Upper lobe of left lung (tissue), 6 donors: ENCODE results near the gene TEX54. TPM values are rescaled to one million over a fixed set of nuclear protein-coding genes. Genes with fewer than 3 reads are reported as not detected.

Experiments
- ATAC-seq, 2 donors: fragments of 200-7000 bp; cut with Tn5 transposase; one replicate each; pipeline ENCODE4 v1.9.1; 2022; ENCODE audit warnings: mild to moderate bottlenecking in 2 of 2, moderate library complexity in 2 of 2; ENCODE audit not compliant: low FRiP score in 2 of 2
- DNase-seq, 2 donors: peaks; one replicate each; pipeline ENCODE4 v3.0.0-alpha.2; 2019 to 2020
- H3K27ac ChIP-seq, 4 donors: fragments of 200-600 bp; sonication (generic); one replicate each; pipeline ENCODE4 v1.5.1; 2016 to 2019
- H3K27me3 ChIP-seq, 4 donors: fragments of 200-600 bp; sonication (generic); one replicate each; pipeline ENCODE4 v1.5.1; 2017 to 2019
- H3K36me3 ChIP-seq, 4 donors: fragments of 200-600 bp; sonication (generic); one replicate each; pipeline ENCODE4 v1.5.1; 2016 to 2019
- H3K4me1 ChIP-seq, 4 donors: fragments of 200-600 bp; sonication (generic); one replicate each; pipeline ENCODE4 v1.5.1; 2018 to 2019
- H3K4me3 ChIP-seq, 4 donors: fragments of 200-600 bp; sonication (generic); one replicate each; pipeline ENCODE4 v1.5.1; 2017 to 2019; ENCODE audit warnings: mild to moderate bottlenecking in 2 of 4, moderate library complexity in 1 of 4
- H3K9me3 ChIP-seq, 4 donors: fragments of 200-600 bp; sonication (generic); one replicate each; pipeline ENCODE4 v1.5.1; 2018 to 2019
- CTCF ChIP-seq, 6 experiments: fragments of 450-650 bp in 4 of 6; fragments of 200-600 bp in 2 of 6; sonication (generic) in 2 of 6; IDR thresholded peaks; one replicate each; pipeline ENCODE4 v1.5.1; 2016 to 2019; ENCODE audit warnings: antibody characterized with exemption in 6 of 6
- EP300 ChIP-seq, 4 donors: sonication (generic); formaldehyde crosslinking; IDR thresholded peaks; one replicate each; pipeline ENCODE4 v1.5.1; 2017; ENCODE audit warnings: antibody characterized with exemption in 4 of 4, control low read depth in 2 of 4
- POLR2A ChIP-seq, 4 donors: fragments of 450-650 bp; IDR thresholded peaks; one replicate each; pipeline ENCODE4 v1.5.1; 2016 to 2017; ENCODE audit warnings: antibody characterized with exemption in 4 of 4, mild to moderate bottlenecking in 2 of 4
- POLR2AphosphoS5 ChIP-seq, 2 donors: sonication (generic); formaldehyde crosslinking; IDR thresholded peaks; one replicate each; pipeline ENCODE4 v1.5.1; 2017; ENCODE audit warnings: antibody characterized with exemption in 2 of 2
- WGBS, 2 donors: methylation state at CpG; one replicate each; pipeline ENCODE4 v1.1.5; 2017 to 2018; 5-methylcytosine and 5-hydroxymethylcytosine counted together
- small RNA-seq, 4 donors: library from RNA; depleted of rRNA; stranded (forward); fragments of <200 nt; gene quantifications; one replicate each; pipeline ENCODE3, GENCODE V24; 2016
- total RNA-seq, 6 donors: library from RNA; depleted of rRNA in 4 of 6; stranded (reverse); fragments of >200 nt in 4 of 6; gene quantifications; one replicate each; pipeline versions ENCODE4 v1.1.0 to v1.2.1, GENCODE V29; 2016 to 2021
- donor health status: DM: no; HTN: no; CAD: no; lungs with moderate emphysema.
- donor health status: DM: no; HTN: yes; CAD: no; lungs with severe emphysema.

The TEX54 gene
- total RNA-seq, 6 donors from 2014 or later, result not detected

DNA sequence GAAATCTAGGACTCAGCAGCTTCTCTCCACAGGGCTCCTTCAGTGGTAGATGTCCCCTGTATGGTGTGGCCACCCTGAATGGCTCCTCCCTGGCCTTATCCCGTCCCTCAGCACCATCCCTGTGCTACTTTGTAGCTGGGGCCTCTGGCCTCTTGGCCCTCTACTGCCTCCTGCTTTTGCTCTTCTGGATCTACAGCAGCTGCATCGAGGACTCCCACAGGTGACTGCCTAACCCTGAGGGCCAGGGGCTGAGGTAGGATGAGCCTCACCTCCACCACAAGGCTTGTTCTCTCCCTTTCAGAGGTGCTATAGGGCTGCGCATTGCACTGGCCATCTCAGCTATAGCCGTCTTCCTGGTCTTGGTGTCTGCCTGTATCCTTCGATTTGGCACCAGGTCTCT is 43.6 kb downstream of the TEX54 start:
- no peaks in the 10 kb centered on the region for H3K27me3 ChIP-seq
- TF ChIP-seq POLR2A (IDR thresholded peaks at IDR 0.05) (no peak), POLR2AphosphoS5 (IDR thresholded peaks at IDR 0.05) (no peak), CTCF (IDR thresholded peaks at IDR 0.05) (no peak), EP300 (IDR thresholded peaks at IDR 0.05) (no peak)
- H3K9me3 ChIP-seq, result no peaks in the 10 kb centered on the region
- peaks cover 3 to 45% (median 19%) of the 10 kb centered on the region in 4 donors for H3K36me3 ChIP-seq
- H3K27ac ChIP-seq, result peak overlapping the region in 2 of 4 donors; percentile 36 to 60
- 80 to 82% methylated on average over 5 of the region's 5 CpGs for WGBS, 2 donors
- no peak for DNase-seq
- H3K4me3 ChIP-seq, result no peak overlapping the region
- no peak for ATAC-seq
- H3K4me1 ChIP-seq, result peaks cover 43 to 67% (median 46%) of the 10 kb centered on the region in 4 donors

DNA sequence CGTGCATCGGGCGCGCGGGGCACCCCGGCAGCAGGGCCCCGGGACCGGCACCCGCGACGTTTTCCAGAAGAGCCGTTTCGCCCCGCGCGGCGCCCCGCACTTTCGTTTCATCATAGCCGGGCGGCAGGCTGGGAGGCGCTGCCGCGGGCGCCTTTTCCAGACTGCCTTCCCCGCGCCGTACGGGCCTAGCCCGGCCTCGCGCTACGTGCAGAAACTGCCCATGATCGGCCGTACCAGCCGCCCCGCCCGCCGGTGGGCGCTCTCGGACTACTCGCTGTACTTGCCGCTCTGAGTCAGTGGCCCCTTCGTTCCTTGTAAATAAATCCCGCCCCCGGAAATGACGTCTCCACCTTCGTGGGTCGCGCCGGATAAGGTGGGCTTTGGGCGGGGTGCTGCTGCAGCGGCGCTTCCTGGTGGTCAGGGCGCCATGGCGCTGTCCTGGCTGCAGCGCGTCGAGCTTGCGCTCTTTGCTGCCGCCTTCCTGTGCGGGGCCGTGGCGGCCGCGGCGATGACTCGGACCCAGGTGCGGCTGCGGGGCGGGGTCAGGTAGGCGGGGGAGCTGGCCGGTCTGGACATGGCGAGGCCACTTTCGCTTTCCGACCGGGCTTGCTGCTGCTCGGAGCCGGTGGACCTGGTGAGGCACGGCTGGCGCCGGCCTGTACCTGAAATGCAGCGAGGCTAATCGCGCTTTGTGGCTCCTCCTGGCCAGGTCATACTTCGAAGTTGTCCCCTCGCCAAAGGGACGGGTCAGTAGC is 45.5 kb downstream of the TEX54 start, which contains the start of gene TMEM179B:
TMEM179B (plus strand) TSS at position 398 of the 755 bp plus-strand sequence; CDS start at position 428, 30 bp downstream.
- peaks cover 36 to 54% (median 40%) of the 10 kb centered on the region in 4 donors for H3K4me1 ChIP-seq
- DNase-seq (peak; percentile 98 to 100), ATAC-seq (peak; percentile 92 to 95)
- 0 to 3% methylated on average over 3 to 18 of the region's 88 CpGs for WGBS, 2 donors
- peak in 1 of 4 donors; percentile 69 for TF ChIP-seq EP300 (IDR thresholded peaks at IDR 0.05)
- peak; percentile 74 to 99 (median 95) for TF ChIP-seq POLR2A (IDR thresholded peaks at IDR 0.05)
- peak in 5 of 6 experiments; percentile 24 to 77 (median 48) for TF ChIP-seq CTCF (IDR thresholded peaks at IDR 0.05)
- peak; percentile 99 to 100 for TF ChIP-seq POLR2AphosphoS5 (IDR thresholded peaks at IDR 0.05)
- H3K9me3 ChIP-seq, result no peaks in the 10 kb centered on the region
- peaks cover 0 to 37% (median 11%) of the 10 kb centered on the region in 4 donors for H3K36me3 ChIP-seq
- peak within 1 kb of the TSS; percentile 85 to 99 (median 93) for H3K4me3 ChIP-seq
- peak within 1 kb of the TSS; percentile 89 to 98 (median 94) for H3K27ac ChIP-seq
- H3K27me3 ChIP-seq, result no peaks in the 10 kb centered on the region

GRCh38 chr11:62786318-62787004 is 46.2 kb downstream of the TEX54 start:
- DNase-seq (peak; percentile 94 to 98), ATAC-seq (peak; percentile 88 to 93)
- H3K27me3 ChIP-seq, result no peaks in the 10 kb centered on the region
- no peaks in the 10 kb centered on the region for H3K9me3 ChIP-seq
- H3K4me3 ChIP-seq, result peak overlapping the region; percentile 85 to 99 (median 93)
- peaks cover 33 to 49% (median 37%) of the 10 kb centered on the region in 4 donors for H3K4me1 ChIP-seq
- H3K36me3 ChIP-seq, result peaks cover 0 to 42% (median 14%) of the 10 kb centered on the region in 4 donors
- H3K27ac ChIP-seq, result peak overlapping the region; percentile 89 to 98 (median 94)
- peak; percentile 93 to 99 (median 98) for TF ChIP-seq CTCF (IDR thresholded peaks at IDR 0.05)
- peak; percentile 24 to 37 for TF ChIP-seq POLR2AphosphoS5 (IDR thresholded peaks at IDR 0.05)
- no peak for TF ChIP-seq EP300 (IDR thresholded peaks at IDR 0.05)
- 5 to 16% methylated on average over 5 to 6 of the region's 51 CpGs for WGBS, 2 donors

DNA sequence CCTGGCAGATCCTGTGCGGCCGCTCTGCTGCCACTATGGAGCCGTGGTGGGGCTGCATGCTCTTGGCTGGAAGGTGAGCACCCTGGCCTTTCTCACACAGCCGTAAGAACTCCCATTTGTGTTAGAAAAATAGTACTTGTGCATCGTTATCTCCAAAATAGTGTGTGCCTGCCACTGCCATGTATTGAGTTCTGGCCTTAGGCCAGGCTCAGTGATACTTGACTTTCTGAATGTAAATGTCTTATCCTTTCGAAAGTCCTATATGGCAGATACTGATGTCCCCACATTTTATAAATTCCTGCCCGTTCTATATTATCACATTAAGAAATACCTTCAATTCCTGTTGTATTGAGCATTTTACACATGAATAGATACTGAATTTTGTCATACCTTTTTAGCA is 49.9 kb downstream of the TEX54 start:
- 95 to 97% methylated on average over 7 of the region's 7 CpGs for WGBS, 2 donors
- no peaks in the 10 kb centered on the region for H3K27me3 ChIP-seq
- no peak for TF ChIP-seq POLR2A (IDR thresholded peaks at IDR 0.05)
- TF ChIP-seq CTCF (IDR thresholded peaks at IDR 0.05), result no peak
- no peak for TF ChIP-seq EP300 (IDR thresholded peaks at IDR 0.05)
- TF ChIP-seq POLR2AphosphoS5 (IDR thresholded peaks at IDR 0.05), result no peak
- no peak overlapping the region for H3K27ac ChIP-seq
- H3K4me3 ChIP-seq, result no peak overlapping the region
- no peak for DNase-seq
- no peak for ATAC-seq
- H3K36me3 ChIP-seq, result peaks cover 0 to 49% (median 18%) of the 10 kb centered on the region in 4 donors
- H3K4me1 ChIP-seq, result peaks cover 8 to 12% (median 9%) of the 10 kb centered on the region in 4 donors
- no peaks in the 10 kb centered on the region for H3K9me3 ChIP-seq

Small RNA genes within 50 kb of the gene (small RNA-seq; reads per million reads assigned to genes)
- 0.37 to 1.0 (median 0.59) reads per million in 4 donors for gene MIR6514
- 0 reads per million in 4 donors for gene RF00099
- gene RNU6-118P, result 0 reads per million in 4 donors
- gene SNORD22, result 0 reads per million in 4 donors
- 0 reads per million in 4 donors for gene SNORD26
- gene SNORD27, result 0 reads per million in 4 donors
- gene SNORD28, result 0 reads per million in 4 donors
- gene SNORD30, result 1,259 to 4,325 (median 2,645) reads per million in 4 donors

Other genes starting within 250 kb of the TEX54 start
- gene TUT1, start 241.3 kb downstream of the TEX54 start, total RNA-seq, result 10 to 100 TPM in 3 of 6 donors, 1 to 10 TPM in 3; 5.3 to 25.4 (median 11.7) TPM
- gene MTA2, start 231.0 kb downstream of the TEX54 start, total RNA-seq, result 10 to 100 TPM; 57.6 to 88.0 (median 69.8) TPM
- gene EML3, start 220.1 kb downstream of the TEX54 start, total RNA-seq, result 100 to 1,000 TPM in 1 of 6 donors, 10 to 100 TPM in 5; 31.0 to 148 (median 71.0) TPM
- 1 to 10 TPM; 3.1 to 9.2 (median 5.2) TPM for gene ROM1, start 219.6 kb downstream of the TEX54 start, total RNA-seq
- 10 to 100 TPM; 21.3 to 43.9 (median 37.9) TPM for gene B3GAT3, start 210.9 kb downstream of the TEX54 start, total RNA-seq
- 100 to 1,000 TPM in 4 of 6 donors, 10 to 100 TPM in 2; 82.3 to 240 (median 138) TPM for gene GANAB, start 186.2 kb downstream of the TEX54 start, total RNA-seq
- 10 to 100 TPM in 5 of 6 donors, 1 to 10 TPM in 1; 9.5 to 31.5 (median 19.8) TPM for gene INTS5, start 179.5 kb downstream of the TEX54 start, total RNA-seq
- gene C11orf98, start 167.6 kb downstream of the TEX54 start, total RNA-seq, result 10 to 100 TPM; 16.8 to 42.0 (median 30.6) TPM
- gene CSKMT, start 167.5 kb downstream of the TEX54 start, total RNA-seq, result 10 to 100 TPM in 3 of 6 donors, 1 to 10 TPM in 3; 5.7 to 16.0 (median 10.0) TPM
- gene UQCC3, start 161.2 kb downstream of the TEX54 start, total RNA-seq, result 10 to 100 TPM in 1 of 6 donors, 1 to 10 TPM in 5; 5.0 to 12.6 (median 6.7) TPM
- gene LBHD1, start 160.6 kb downstream of the TEX54 start, total RNA-seq, result 10 to 100 TPM in 1 of 6 donors, 1 to 10 TPM in 5; 3.6 to 19.9 (median 6.8) TPM
- 100 to 1,000 TPM; 104 to 186 (median 128) TPM for gene UBXN1, start 153.8 kb downstream of the TEX54 start, total RNA-seq
- gene LRRN4CL, start 143.3 kb downstream of the TEX54 start, total RNA-seq, result 1 to 10 TPM in 5 of 6 donors, under 1 TPM in 1; 0.61 to 6.4 (median 1.8) TPM
- gene BSCL2, start 125.4 kb downstream of the TEX54 start, total RNA-seq, result 100 to 1,000 TPM in 2 of 6 donors, 10 to 100 TPM in 4; 75.5 to 198 (median 87.5) TPM
- gene GNG3, start 125.2 kb downstream of the TEX54 start, total RNA-seq, result not detected
- 10 to 100 TPM; 23.9 to 76.5 (median 46.3) TPM for gene HNRNPUL2, start 105.4 kb downstream of the TEX54 start, total RNA-seq
- gene TTC9C, start 104.4 kb downstream of the TEX54 start, total RNA-seq, result 10 to 100 TPM; 18.9 to 31.5 (median 28.6) TPM
- 10 to 100 TPM in 3 of 6 donors, 1 to 10 TPM in 3; 7.3 to 15.3 (median 11.7) TPM for gene ZBTB3, start 78.7 kb downstream of the TEX54 start, total RNA-seq
- 10 to 100 TPM; 15.8 to 62.9 (median 38.8) TPM for gene POLR2G, start 71.3 kb downstream of the TEX54 start, total RNA-seq
- gene TAF6L, start 61.4 kb downstream of the TEX54 start, total RNA-seq, result 10 to 100 TPM; 16.7 to 51.3 (median 27.0) TPM
- 10 to 100 TPM; 38.8 to 98.2 (median 56.2) TPM for gene TMEM179B, start 45.4 kb downstream of the TEX54 start, total RNA-seq
- 10 to 100 TPM; 11.3 to 28.7 (median 15.4) TPM for gene TMEM223, start 40.8 kb downstream of the TEX54 start, total RNA-seq
- 100 to 1,000 TPM in 1 of 6 donors, 10 to 100 TPM in 5; 56.1 to 215 (median 81.2) TPM for gene NXF1, start 27.4 kb downstream of the TEX54 start, total RNA-seq
- 10 to 100 TPM; 25.3 to 53.8 (median 44.9) TPM for gene STX5, start 790 bp downstream of the TEX54 start, total RNA-seq
- 10 to 100 TPM; 31.5 to 56.6 (median 50.4) TPM for gene WDR74, start 6.7 kb upstream of the TEX54 start, total RNA-seq
- gene SLC3A2, start 48.1 kb upstream of the TEX54 start, total RNA-seq, result 100 to 1,000 TPM; 120 to 236 (median 179) TPM
- gene CHRM1, start 88.5 kb upstream of the TEX54 start, total RNA-seq, result 1 to 10 TPM in 4 of 6 donors, under 1 TPM in 1, not detected in 1; 0.59 to 7.3 (median 3.0) TPM
- gene SLC22A6, start 152.1 kb upstream of the TEX54 start, total RNA-seq, result not detected
- not detected for gene SLC22A8, start 183.0 kb upstream of the TEX54 start, total RNA-seq